ENCODE measurements around the gene SLC4A8.
A peak's percentile ranks its signal among the peaks of the same experiment; 100 is the strongest.

The SLC4A8 gene

GRCh38 chr12:51404627-51405026 is 20.0 kb upstream of the SLC4A8 start:
- no peak for TF ChIP-seq ZNF274 (IDR thresholded peaks at IDR 0.05; ENCODE audit: low read depth, low read length)
- H3K4me3 ChIP-seq (ENCODE audit: low read length), result no peak overlapping the region

- H3K4me3 ChIP-seq (ENCODE audit: low read length), result no peak overlapping the region
- TF ChIP-seq ZNF274 (IDR thresholded peaks at IDR 0.05; ENCODE audit: low read depth, low read length), result no peak
Observed at GRCh38 chr12:51405801-51406207, 18.8 kb upstream of the SLC4A8 start.

- H3K4me3 ChIP-seq (ENCODE audit: low read length), result no peak overlapping the region
- TF ChIP-seq ZNF274 (IDR thresholded peaks at IDR 0.05; ENCODE audit: low read depth, low read length), result no peak
Observed at GRCh38 chr12:51406290-51406689, 18.3 kb upstream of the SLC4A8 start.

- no peak for TF ChIP-seq ZNF274 (IDR thresholded peaks at IDR 0.05; ENCODE audit: low read depth, low read length)
- H3K4me3 ChIP-seq (ENCODE audit: low read length), result no peak overlapping the region
Observed at GRCh38 chr12:51406859-51407258, 17.8 kb upstream of the SLC4A8 start.

- TF ChIP-seq ZNF274 (IDR thresholded peaks at IDR 0.05; ENCODE audit: low read depth, low read length), result no peak
- H3K4me3 ChIP-seq (ENCODE audit: low read length), result no peak overlapping the region
Observed at GRCh38 chr12:51407604-51408003, 17.0 kb upstream of the SLC4A8 start.

- no peak overlapping the region for H3K4me3 ChIP-seq (ENCODE audit: low read length)
- no peak for TF ChIP-seq ZNF274 (IDR thresholded peaks at IDR 0.05; ENCODE audit: low read depth, low read length)
Observed at GRCh38 chr12:51409846-51410245, 14.8 kb upstream of the SLC4A8 start.

GRCh38 chr12:51413149-51413548 is 11.5 kb upstream of the SLC4A8 start:
- H3K4me3 ChIP-seq (ENCODE audit: low read length), result no peak overlapping the region
- TF ChIP-seq ZNF274 (IDR thresholded peaks at IDR 0.05; ENCODE audit: low read depth, low read length), result no peak

GRCh38 chr12:51413791-51414190 is 10.8 kb upstream of the SLC4A8 start:
- TF ChIP-seq ZNF274 (IDR thresholded peaks at IDR 0.05; ENCODE audit: low read depth, low read length), result no peak
- H3K4me3 ChIP-seq (ENCODE audit: low read length), result no peak overlapping the region

- no peak overlapping the region for H3K4me3 ChIP-seq (ENCODE audit: low read length)
- TF ChIP-seq ZNF274 (IDR thresholded peaks at IDR 0.05; ENCODE audit: low read depth, low read length), result no peak
Observed at GRCh38 chr12:51415931-51416330, 8.7 kb upstream of the SLC4A8 start.

- no peak overlapping the region for H3K4me3 ChIP-seq (ENCODE audit: low read length)
- TF ChIP-seq ZNF274 (IDR thresholded peaks at IDR 0.05; ENCODE audit: low read depth, low read length), result no peak
Observed at GRCh38 chr12:51417826-51418225, 6.8 kb upstream of the SLC4A8 start.

GRCh38 chr12:51419425-51420193 is 5.0 kb upstream of the SLC4A8 start:
- H3K4me3 ChIP-seq (ENCODE audit: low read length), result no peak overlapping the region
- no peak for TF ChIP-seq ZNF274 (IDR thresholded peaks at IDR 0.05; ENCODE audit: low read depth, low read length)

GRCh38 chr12:51421266-51421884 is 3.3 kb upstream of the SLC4A8 start:
- TF ChIP-seq ZNF274 (IDR thresholded peaks at IDR 0.05; ENCODE audit: low read depth, low read length), result no peak

GRCh38 chr12:51424094-51424661 is 453 bp upstream of the SLC4A8 start:
- peak overlapping the region; percentile 74; the same call in 1 of the 2 replicates for H3K4me3 ChIP-seq (ENCODE audit: low read length)
- no peak for TF ChIP-seq ZNF274 (IDR thresholded peaks at IDR 0.05; ENCODE audit: low read depth, low read length)

More at GRCh38 chr12:51421266-51421884, 3.3 kb upstream of the SLC4A8 start:
- H3K4me3 ChIP-seq (ENCODE audit: low read length), result no peak overlapping the region

GRCh38 chr12:51428256-51428655 is 3.6 kb downstream of the SLC4A8 start:
- TF ChIP-seq ZNF274 (IDR thresholded peaks at IDR 0.05; ENCODE audit: low read depth, low read length), result no peak
- H3K4me3 ChIP-seq (ENCODE audit: low read length), result no peak overlapping the region

- H3K4me3 ChIP-seq (ENCODE audit: low read length), result no peak overlapping the region
- no peak for TF ChIP-seq ZNF274 (IDR thresholded peaks at IDR 0.05; ENCODE audit: low read depth, low read length)
Observed at GRCh38 chr12:51429700-51430099, 5.1 kb downstream of the SLC4A8 start.
